ENCODE results near the gene HEPN1.

The HEPN1 gene

DNA sequence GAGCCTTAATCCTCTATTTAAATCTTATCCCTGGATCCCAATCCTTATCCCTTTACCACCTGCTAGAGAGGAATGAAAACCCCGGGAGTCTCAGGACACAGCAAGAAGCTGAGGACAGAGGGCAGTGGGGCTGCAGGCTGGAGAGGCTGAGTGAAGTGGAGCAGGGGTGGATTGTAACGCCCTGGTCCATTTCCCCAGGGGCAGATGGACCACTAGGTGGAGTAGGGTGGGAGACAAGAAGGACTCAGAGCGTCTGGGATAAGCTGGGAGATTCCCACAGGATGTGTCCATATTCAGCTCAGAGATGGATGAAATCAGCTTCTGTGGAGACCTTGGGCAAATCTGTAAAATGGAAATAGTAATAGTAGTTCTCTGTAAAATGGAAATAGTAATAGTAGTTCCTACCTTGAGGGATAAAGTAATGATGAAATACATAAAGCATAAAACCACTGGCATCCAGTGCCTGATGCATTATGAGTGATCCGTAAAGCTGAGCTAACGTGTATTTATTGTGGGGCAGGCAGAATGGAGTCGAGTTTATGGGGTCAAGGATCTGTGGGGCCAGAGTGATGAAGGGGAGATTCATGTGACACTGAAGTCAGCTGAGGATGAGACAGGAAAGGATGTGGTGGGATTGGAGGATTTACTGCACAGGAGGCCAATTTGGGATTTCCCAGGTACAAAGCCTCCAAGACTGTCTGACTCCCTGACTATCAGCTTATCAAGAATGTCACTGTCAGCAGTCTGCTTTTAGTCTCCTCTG, 19.5 kb upstream of the HEPN1 start:
- DNase-seq (ENCODE audit: low read depth in 1 of 2, low spot score in 1 of 2) = no peak

DNA sequence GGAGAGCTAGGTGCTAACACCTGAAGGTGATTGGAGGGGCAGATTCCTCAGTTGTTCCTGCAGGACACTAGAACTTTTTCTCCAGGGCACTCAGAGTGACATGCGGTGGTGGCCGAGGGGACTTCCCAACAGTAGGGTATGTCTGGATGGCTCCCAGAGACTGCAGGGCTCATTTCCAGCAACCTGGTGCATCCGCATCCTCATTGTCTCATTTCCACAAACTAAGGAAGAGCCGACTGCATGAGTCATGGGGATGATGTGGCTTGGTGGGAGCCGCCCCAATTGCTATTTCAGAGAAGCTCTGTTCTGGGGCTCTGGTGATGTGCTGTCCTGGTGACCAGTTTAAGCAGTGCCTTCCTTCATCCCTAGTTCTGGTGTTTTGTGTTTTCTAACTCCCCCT, 18.6 kb upstream of the HEPN1 start:
- DNase-seq (ENCODE audit: low read depth in 1 of 2, low spot score in 1 of 2) = no peak

DNA sequence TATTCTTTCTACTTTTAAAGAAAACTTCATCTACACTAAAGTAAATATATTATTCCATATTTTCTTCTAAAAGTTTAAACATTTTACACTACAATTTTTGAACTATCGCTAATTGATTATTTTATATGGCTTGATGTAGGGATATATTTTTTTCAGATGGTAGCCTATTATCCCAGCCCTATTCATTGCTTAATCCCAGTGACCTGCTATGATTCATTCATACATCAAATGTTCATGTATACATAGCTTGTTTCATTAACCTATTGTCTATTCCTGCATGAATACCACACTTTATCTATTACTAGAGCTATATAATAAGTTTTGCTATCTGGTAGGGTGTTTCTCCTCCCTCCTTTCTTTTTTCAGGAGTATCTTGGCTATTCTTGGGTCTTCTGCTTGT, 16.4 kb upstream of the HEPN1 start:
- DNase-seq (ENCODE audit: low read depth in 1 of 2, low spot score in 1 of 2) = no peak

DNA sequence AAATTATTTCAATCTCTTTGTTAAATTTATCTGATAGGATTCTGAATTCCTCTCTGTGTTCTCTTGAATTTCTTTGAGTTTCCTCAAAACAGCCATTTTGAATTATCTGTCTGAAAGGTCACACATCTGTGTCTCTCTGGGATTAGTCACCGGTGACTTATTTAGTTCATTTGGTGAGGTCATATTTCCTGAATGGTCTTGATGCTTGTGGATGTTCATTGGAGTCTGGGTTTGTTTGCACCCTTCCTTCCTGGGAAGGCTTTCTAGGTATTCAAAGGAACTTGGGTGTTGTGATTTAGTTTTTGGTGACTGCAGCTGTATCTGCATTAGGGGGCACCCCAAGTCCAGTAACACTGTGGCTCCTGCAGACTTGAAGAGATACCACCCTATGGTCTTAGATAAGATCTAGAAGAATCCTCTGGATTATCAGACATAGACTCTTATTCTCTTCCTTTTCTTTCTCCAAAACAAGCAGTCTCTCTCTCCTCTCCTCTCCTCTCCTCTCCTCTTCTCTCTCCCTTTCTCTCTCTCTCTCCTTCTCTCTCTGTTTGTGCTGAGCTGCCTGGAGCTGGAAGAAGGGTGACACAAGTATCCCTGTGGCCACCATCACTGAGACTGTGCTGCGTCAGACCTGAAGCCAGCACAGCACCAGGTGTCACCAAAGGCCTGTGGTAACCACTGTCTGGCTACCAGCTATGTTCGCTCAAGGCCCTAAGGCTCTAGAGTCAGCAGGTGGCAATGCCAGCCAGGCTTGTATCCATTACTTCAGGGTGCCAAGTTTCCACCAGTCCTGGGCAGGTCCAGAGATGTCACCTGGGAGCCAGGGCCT, 3.3 kb upstream of the HEPN1 start:
- DNase-seq (ENCODE audit: low read depth in 1 of 2, low spot score in 1 of 2) = no peak

DNA sequence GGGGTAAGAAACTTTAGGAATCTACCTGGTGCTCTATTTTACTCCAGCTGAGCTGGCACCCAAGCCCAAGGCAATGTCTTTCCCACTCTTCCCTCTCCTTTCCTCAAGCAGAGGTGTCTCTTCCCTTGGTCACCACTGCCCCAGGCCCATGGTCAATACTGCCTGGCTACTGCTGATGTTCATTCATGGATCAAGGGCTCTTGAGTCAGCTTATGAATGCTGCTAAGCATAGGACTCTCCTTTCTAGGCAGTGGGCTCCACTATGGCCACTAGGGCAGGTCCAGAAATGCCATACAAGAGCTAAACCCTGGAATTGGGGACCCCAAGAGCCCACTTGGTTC, 2.7 kb upstream of the HEPN1 start:
- no peak for DNase-seq (ENCODE audit: low read depth in 1 of 2, low spot score in 1 of 2)

DNA sequence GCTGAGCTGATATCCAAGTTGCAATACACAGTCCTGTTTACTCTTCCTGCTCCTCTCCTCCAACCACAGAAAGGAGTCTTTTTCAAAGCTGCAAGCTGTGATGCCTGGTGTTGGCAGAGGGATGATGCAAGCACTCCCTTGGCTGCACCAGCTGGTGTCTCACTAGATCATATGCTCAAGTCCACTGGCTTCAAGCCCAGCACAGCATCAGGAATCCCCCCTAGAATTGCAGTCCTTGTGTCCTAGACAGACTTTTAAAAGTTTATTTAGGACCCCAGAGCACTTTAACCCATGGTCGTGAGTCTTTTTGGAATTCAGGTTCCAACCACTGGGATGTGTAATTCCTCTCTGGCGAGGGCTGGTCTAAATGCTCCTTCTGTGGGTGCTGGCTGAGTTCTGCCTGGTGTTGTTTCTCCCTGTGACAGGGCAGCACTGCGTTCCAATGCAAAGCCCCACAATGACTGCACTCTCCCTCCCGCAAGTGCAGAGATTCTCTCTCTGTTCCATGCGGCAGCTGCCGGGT, 1.9 kb upstream of the HEPN1 start:
- DNase-seq (ENCODE audit: low read depth in 1 of 2, low spot score in 1 of 2) = no peak

DNA sequence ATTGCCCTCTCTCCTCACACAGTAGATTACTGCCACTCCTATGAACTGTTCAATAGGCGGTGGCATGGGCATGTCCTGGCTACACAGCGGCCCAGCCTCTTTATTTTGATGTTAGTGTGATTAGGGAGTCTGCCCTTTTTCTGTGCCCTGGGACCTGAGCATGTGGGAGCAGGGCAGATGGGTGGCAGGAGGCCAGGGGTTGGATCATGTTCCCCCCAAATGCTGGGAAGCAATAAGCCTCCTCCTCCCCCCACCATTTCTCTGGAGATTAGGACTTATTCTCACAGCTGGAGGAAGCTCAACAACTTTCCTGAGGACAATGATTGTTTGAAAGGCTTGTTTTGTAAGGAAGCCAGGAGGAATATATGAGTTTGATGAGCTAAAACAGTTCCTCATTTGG, 848 bp downstream of the HEPN1 start:
- DNase-seq (ENCODE audit: low read depth in 1 of 2, low spot score in 1 of 2) = no peak

DNA sequence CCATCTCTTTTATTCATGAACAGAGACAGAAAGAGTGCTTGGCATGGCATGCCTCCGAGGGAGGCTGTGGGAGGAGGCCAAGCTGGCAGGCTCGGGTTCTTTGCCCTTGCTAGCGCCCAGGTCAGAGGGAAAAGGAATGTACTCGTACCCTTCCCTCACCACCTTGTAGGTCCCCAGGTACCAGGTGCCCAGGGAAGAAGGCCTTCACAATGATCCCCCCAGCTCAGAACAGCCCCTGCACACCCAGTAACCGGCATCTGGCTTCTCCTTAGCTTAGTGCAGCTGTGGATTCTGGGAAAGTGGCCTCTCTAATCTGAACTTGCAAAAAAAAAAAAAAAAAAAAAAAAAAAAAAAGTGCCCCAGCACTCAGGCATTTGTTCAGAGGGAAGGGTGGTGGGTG, 1.3 kb downstream of the HEPN1 start:
- no peak for DNase-seq (ENCODE audit: low read depth in 1 of 2, low spot score in 1 of 2)

DNA sequence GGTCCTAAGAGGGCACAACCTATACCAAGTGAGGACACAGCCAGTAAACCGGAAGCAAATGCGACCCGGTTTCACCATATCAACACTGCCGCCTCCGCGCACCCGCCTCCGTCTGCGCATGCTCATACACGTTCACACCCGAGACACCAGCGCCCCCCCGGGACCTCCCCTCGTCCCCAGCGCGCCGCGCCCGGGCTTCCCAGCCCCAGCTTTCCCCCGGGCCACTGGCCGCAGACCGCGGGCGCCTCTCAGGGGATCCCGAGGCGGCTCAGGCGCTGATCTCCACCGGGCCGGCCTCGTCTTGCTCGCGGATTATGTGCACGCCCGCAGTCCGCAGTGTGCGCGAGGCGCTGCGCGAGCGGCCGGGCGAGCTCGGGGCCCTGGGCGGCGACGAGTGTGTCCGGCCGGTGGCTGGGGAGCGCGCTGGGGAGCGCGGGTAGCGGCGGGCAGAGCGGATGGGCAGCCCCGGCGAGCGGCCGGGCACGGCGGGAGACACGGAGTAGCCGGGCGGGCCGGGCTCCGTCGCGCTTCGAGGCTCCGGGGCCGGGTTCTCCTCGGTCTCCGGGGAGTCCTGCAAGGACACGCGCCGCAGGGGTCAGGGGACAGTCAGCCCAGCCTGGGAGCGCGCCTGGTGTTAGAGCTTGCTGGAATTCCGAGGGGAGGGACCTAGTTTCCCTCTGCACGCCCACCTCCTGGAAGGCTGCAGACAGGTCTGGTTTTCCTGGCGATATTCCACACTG, 2.0 kb downstream of the HEPN1 start:
- DNase-seq (ENCODE audit: low read depth in 1 of 2, low spot score in 1 of 2) = peak; percentile 52 to 65

DNA sequence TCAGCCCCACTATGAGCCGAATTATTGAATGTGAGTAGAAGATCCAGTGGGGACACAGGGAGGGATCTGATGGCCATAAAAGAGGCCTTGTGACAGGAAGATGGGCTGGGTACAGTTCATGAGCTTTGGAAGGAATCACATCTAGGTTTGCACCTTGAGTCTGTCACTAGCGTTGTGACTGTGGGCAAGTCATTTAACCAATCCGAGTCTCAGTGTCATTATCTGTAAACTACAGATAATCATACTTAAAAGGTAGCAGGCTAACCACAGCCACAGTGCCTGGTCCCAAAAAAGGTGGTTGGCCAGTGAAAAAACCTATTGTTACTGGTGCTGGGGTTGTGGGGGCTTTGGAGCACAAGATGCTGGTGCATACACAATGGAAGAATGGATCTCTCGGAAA, 3.8 kb downstream of the HEPN1 start:
- no peak for DNase-seq (ENCODE audit: low read depth in 1 of 2, low spot score in 1 of 2)

DNA sequence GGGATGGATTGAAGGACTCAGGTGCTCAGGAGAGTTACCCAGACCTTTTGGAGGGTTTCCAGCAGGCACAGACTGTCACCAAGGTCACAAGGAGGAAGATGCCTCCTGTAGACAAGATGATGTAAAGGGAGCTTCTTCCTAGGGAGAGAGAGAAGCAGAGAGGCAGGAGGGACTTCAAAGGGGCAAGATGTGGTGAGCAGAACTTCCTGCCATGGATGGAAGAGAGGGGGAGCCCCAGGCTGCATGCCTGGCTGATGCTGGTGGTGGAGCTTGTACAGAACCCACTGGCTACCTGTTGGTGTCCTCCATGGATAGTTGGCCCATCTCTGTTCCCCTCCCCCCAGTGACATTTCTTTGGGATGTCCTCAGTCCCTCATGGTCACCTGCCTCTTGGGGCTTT, 4.2 kb downstream of the HEPN1 start:
- DNase-seq (ENCODE audit: low read depth in 1 of 2, low spot score in 1 of 2) = no peak

DNA sequence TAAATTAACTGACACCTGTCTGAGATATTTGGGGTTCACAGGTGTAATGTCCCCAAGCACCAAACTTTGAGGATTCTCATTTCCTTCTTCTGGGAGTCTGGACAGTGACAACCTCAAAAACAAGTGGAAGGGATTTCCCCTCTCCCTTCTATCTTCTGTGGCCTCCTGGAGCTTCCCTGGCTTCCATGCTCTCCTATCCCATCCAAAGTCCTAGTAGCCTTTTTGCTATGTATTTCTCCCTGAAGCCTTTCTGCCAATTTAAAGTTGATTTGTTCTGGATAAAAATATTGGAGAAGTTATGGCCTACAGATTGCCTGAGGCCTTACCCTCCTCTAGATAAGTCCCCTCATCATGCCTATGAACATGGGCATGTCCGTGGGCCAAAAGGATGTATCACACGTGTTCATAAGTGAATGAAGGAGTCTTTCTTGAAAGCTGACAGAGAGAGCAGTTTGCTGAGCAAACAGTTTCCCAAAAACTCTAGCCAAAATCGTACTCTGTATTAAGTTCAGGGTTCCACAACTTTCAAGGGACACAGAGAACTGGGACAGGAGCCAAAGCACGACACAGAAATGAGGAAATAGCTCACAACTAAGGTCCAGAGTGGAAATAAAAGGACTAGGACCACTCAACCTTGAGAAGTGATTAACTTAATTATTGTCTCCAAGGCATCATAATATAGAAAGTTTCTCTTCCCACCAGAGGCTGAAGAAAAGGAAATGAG, 10.1 kb downstream of the HEPN1 start:
- no peak for DNase-seq (ENCODE audit: low read depth in 1 of 2, low spot score in 1 of 2)

DNA sequence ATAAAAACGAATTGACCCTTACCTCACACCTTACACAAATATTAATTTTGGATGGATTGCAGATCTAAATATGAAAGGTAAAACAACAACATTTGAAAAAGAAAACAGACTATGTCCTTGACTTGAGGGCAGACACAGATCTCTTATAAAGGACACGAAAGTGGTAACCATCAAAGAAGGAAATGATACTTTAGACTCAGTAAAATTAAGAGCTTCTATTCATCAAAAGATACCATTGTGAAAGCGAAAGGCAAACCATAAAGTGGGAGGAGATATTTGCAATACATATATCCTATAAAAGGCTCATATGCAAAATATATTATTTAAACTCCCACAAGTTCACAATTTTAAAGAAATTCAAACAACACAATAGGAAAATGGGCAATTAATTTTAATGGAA, 11.7 kb downstream of the HEPN1 start:
- DNase-seq (ENCODE audit: low read depth in 1 of 2, low spot score in 1 of 2) = no peak

DNA sequence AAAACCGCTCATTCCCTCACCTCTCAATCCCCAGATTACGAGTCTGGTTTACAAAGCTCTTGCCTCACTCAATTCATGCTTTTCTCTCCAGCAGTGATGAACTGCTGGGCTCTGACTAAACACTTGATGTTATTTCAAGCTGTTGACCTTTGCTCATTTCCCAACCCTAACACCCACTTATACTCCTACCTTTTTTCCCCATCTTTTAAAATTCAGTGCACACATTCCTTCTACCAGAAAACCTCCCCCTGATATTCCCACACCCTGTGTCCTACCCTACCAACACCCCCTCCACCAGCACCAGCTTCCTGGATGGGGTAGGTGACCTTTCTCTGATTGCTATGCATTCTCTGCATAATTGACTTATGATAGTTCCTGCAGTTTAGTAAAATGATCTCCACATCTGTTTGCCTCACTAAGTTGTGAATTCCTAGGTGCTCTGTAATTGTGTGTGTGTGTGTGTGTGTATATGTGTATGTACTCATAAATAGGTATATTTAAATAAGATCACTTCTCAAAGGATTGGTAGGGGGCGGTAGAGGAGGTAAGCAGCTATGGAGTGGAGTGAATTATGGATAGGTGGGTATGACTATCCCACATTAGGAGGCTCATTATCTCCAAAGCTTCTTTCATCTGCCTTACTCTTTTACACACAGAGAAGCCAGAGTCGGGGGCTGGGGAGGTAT, 16.0 kb downstream of the HEPN1 start:
- no peak for DNase-seq (ENCODE audit: low read depth in 1 of 2, low spot score in 1 of 2)

DNA sequence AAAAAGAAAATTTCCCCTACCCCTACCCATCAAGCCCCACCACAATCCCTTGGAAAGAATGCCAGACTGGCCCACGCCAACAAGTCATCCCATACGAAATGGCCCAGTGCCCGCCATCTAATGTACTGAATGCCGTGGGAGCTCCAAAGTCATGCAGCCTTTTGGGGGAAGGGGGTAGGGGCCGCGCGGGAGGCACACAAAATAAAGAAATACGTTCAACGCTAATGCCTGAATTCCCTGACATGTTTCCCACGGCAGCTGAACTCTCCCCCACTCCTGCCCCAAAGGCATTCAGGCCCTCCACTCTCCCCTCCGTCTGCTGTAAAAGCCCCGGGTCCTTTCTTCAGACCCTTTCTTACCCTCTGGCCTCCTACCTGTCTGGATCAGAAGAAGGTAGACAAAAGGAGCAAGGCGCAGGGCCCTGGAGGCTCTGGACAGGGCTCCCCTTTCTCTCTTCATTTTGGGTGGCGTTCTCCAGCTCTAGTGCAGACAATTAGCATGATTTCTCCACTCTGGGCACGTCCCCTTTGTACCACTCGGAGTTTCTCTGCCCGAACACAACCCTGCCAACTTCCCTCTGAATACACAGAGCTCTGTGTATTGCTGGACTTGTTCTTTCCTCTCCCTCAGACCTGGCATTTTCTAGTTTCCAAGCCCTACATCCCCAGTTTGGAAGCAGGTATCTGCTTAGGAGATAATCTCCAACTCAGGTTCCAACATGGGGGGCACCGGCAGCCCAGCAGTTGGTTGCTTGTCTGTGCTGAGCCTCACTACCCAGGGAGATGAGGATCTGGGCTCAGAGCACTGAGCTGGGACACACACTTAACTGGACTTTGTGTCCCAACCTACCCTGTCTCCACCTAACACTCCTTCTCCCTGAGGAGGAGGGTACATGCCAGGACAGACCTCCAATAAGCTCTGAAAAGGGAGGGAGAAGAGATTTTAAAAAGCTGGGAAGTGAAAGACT, 16.8 kb downstream of the HEPN1 start, which contains the start of gene HEPACAM:
TSS of gene HEPACAM (minus strand) at position 500 of the 967 bp plus-strand sequence. CDS start at position 459, 41 bp downstream.
- DNase-seq (ENCODE audit: low read depth in 1 of 2, low spot score in 1 of 2) = no peak

DNA sequence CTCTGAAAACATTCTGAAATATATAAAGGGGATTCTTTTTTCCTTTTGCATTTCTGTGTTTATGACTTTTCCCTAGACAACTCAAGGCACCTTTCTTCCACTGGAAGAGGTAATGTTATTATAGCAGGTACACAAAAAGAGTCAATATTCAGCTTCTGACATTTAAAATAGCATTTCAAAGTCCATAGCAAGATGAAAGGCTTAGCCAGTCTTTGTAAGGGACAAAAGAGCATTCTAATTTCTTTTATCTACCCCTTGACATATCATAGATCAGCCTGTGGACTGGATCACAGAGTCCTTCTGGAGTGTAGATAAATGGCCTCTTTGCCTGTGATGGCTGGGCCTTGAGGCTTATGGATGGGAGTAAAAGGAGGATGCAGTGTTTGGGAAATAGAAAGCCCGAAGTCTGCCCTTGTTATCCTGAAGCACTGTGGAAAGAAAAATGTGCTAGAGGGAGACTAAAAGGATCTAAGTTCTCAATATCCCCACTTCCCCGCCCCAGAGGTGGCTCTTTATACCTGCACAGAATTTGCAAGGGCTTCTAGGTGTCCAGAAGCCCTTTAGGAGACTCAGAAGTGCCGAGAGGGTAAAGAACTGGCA, 18.4 kb downstream of the HEPN1 start:
- no peak for DNase-seq (ENCODE audit: low read depth in 1 of 2, low spot score in 1 of 2)

DNA sequence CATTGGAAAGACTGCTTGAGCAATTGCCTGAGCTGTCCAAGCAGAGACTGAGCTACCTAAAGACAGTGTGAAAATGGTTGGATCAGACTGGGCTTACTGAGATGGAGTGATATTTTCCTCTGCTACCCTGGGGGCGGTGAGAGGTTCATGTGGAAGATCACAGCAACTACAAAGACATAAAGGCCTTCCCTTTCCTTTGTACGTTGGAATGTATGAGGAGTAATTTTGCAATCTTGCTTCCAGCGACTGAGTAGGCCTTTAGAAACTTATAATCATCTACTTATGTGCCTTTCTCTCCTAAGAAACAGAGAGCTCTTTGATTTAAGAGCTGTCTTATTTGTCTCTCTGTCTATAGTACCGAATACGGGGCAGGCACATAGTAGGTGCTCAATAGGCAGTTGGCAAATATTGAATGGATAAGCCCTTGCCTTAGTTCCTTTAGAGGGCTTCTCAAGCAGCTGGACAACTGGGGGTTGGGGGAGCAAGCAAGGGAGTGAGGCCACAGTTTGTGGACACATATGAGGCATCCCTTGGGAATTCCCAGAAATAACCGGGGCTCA, 19.2 kb downstream of the HEPN1 start:
- no peak for DNase-seq (ENCODE audit: low read depth in 1 of 2, low spot score in 1 of 2)

DNA sequence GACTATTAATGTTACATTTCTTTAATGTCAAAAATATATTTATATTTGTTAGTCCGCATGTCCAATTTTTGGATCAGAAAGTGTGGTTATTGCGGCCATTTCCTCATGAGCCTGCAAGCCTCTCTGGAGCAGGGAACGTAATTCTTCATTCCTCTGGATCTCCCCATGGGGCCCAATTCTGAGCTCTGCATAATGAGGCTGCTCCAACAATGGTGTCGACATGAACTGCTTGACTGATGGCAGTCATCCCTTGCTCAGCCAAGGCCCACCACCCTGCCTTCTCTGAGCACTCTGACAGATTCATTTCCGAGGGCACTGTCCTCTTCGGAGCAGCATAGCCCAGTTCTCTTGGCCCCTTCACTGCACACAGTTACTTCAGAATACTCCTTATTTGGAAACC, 19.9 kb downstream of the HEPN1 start:
- DNase-seq (ENCODE audit: low read depth in 1 of 2, low spot score in 1 of 2) = no peak

DNA sequence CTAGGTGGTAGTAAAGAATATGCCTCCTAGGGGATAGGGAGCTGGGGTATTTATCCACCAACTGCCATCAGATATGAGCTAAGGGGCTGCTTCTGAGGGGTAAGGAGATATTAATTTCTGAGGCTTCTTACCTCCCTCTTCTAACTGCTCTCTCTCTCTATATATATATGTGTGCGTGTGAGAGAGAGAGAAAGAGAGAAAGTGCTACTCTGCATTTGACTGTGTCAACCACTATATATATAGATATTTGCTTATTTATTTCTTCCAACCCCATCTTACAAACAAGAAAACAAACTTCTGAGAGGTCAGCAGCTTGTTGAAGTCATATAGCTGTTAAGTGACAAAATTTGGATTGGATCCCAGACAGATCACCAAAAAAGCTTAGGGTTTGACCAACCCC, 22.7 kb downstream of the HEPN1 start:
- no peak for DNase-seq (ENCODE audit: low read depth in 1 of 2, low spot score in 1 of 2)

Measured in activated CD4-positive, alpha-beta T cell treated with anti-CD3 and anti-CD28 coated beads, Interleukin-2, amount 50 U/mL, for 24 hours (primary cell).